B cell (primary cell): ENCODE data around the gene PPP3R1. TPM values are rescaled to one million over a fixed set of nuclear protein-coding genes. Genes with fewer than 3 reads are reported as not detected.

ENCODE experiments used
- ATAC-seq: fragments of 200-7000 bp; cut with Tn5 transposase; one replicate; pipeline ENCODE4 v1.10.0; 2021; ENCODE audit warnings: low read depth, mild to moderate bottlenecking, moderate number of reproducible peaks, moderate library complexity
- CTCF ChIA-PET: fragments of 350-600 bp; sonication (Branson Sonifier 250); formaldehyde crosslinking; loops from one replicate; lab custom pipeline; 2021; ENCODE audit warnings: antibody characterized with exemption, inconsistent platforms; lab: Charles Lee
- POLR2A ChIA-PET: fragments of 350-600 bp; sonication (Branson Sonifier 250); formaldehyde crosslinking; loops from one replicate; lab custom pipeline; 2021; ENCODE audit warnings: antibody characterized with exemption; lab: Charles Lee
- DNase-seq: peaks from one replicate; pipeline ENCODE4 v3.0.0; 2013
- H2AFZ ChIP-seq: 2 replicates; pipeline ENCODE4 v1.6.1; 2012; ENCODE audit warnings: mild to moderate bottlenecking, low read depth, low read length; ENCODE audit not compliant: insufficient read depth, poor library complexity, severe bottlenecking
- H3K27ac ChIP-seq, 2 donors: 1 replicate in 1 of 2; 2 replicates in 1 of 2; pipeline ENCODE4 v1.5.1; 2012 to 2013; ENCODE audit warnings: low read length in 2 of 2, mild to moderate bottlenecking in 2 of 2, moderate library complexity in 1 of 2
- H3K27me3 ChIP-seq, 4 experiments: fragments of 200-600 bp in 1 of 4; sonication (generic) in 1 of 4; replicated peaks in 1 of 4; 1 replicate in 2 of 4; 2 replicates in 2 of 4; pipeline versions ENCODE4 v1.6.1 to v1.7.0; 2013 to 2016; ENCODE audit warnings: low read length in 3 of 4, mild to moderate bottlenecking in 2 of 4, mixed read lengths in 1 of 4, moderate library complexity in 1 of 4; ENCODE audit not compliant: insufficient read depth in 4 of 4, control insufficient read depth in 3 of 4; ENCODE audit errors: control extremely low read depth in 1 of 4
- H3K36me3 ChIP-seq, 2 experiments: replicated peaks in 1 of 2; 1 replicate in 1 of 2; 2 replicates in 1 of 2; pipeline versions ENCODE4 v1.6.1 to v1.7.1; 2013; ENCODE audit warnings: low read length in 1 of 2; ENCODE audit not compliant: insufficient read depth in 2 of 2, control insufficient read depth in 1 of 2; ENCODE audit errors: control extremely low read depth in 1 of 2, extremely low read depth in 1 of 2
- H3K4me1 ChIP-seq, 2 donors: fragments of 200-600 bp in 1 of 2; sonication (generic) in 1 of 2; 1 replicate in 1 of 2; 2 replicates in 1 of 2; pipeline versions ENCODE4 v1.5.1 to v1.6.1; 2013 to 2017; ENCODE audit warnings: low read length in 2 of 2; ENCODE audit not compliant: control insufficient read depth in 2 of 2, insufficient read depth in 2 of 2
- H3K4me2 ChIP-seq: replicated peaks from 2 replicates; pipeline ENCODE3; 2012; ENCODE audit warnings: mild to moderate bottlenecking, low read depth, low read length; ENCODE audit not compliant: poor library complexity, severe bottlenecking
- H3K4me3 ChIP-seq, 5 experiments: fragments of 200-600 bp in 1 of 5; sonication (generic) in 1 of 5; 1 replicate in 3 of 5; 2 replicates in 2 of 5; pipeline versions ENCODE4 v1.5.1 to v1.7.0; 2011 to 2016; ENCODE audit warnings: low read length in 4 of 5, mild to moderate bottlenecking in 4 of 5, low read depth in 2 of 5, control low read depth in 1 of 5, moderate library complexity in 1 of 5; ENCODE audit not compliant: insufficient read depth in 1 of 5; ENCODE audit errors: control extremely low read depth in 1 of 5, extremely low read depth in 1 of 5
- H3K79me2 ChIP-seq: fragments of 200-600 bp; sonication (generic); one replicate; pipeline ENCODE4 v1.6.0; 2016; ENCODE audit warnings: low read length; ENCODE audit not compliant: control insufficient read depth, insufficient read depth
- H3K9ac ChIP-seq: fragments of 200-600 bp; sonication (generic); 2 replicates; pipeline ENCODE4 v1.6.1; 2017; ENCODE audit warnings: mild to moderate bottlenecking, low read length, moderate library complexity
- H3K9me3 ChIP-seq, 3 donors: one replicate each; pipeline versions ENCODE4 v1.6.1 to v1.7.1; 2013; ENCODE audit warnings: low read length in 2 of 3; ENCODE audit not compliant: control insufficient read depth in 2 of 3, insufficient read depth in 1 of 3; ENCODE audit errors: control extremely low read depth in 1 of 3
- H4K20me1 ChIP-seq: 2 replicates; pipeline ENCODE4 v1.6.0; 2012; ENCODE audit warnings: mild to moderate bottlenecking, low read length; ENCODE audit not compliant: insufficient read depth, control insufficient read depth, poor library complexity, severe bottlenecking
- H3K27ac Mint-ChIP-seq: one replicate; pipeline ENCODE4 v1.8.0; 2021; ENCODE audit warnings: mixed read lengths
- H3K27me3 Mint-ChIP-seq: one replicate; pipeline ENCODE4 v1.8.0; 2021; ENCODE audit warnings: mixed read lengths
- H3K4me1 Mint-ChIP-seq: one replicate; pipeline ENCODE4 v1.8.0; 2021; ENCODE audit warnings: mixed read lengths
- H3K4me3 Mint-ChIP-seq: one replicate; pipeline ENCODE4 v1.8.0; 2021; ENCODE audit warnings: mixed read lengths
- H3K9me3 Mint-ChIP-seq: one replicate; pipeline ENCODE4 v1.8.0; 2022; ENCODE audit warnings: mixed read lengths; ENCODE audit not compliant: insufficient read depth
- CTCF ChIP-seq: fragments of 200-600 bp; IDR thresholded peaks from one replicate; pipeline ENCODE4 v1.8.0; 2022; ENCODE audit warnings: antibody characterized with exemption, mild to moderate bottlenecking
- EZH2 ChIP-seq: IDR thresholded peaks from 2 replicates; pipeline ENCODE4 v1.6.1; 2012; ENCODE audit warnings: borderline replicate concordance, low read depth, mild to moderate bottlenecking, moderate library complexity, low read length; ENCODE audit not compliant: insufficient read depth, poor library complexity, severe bottlenecking
- WGBS: methylation state at CpG from one replicate; pipeline ENCODE4 v1.1.5; 2013; ENCODE audit warnings: missing lambda C conversion rate; ENCODE audit not compliant: insufficient coverage; 5-methylcytosine and 5-hydroxymethylcytosine counted together
- intact Hi-C: fragments of 100-400 bp; cut with micrococcal nuclease; formaldehyde crosslinking; loops from one replicate; pipeline ENCODE4 v1.10.0; 2022
- polyA plus RNA-seq: library from polyadenylated mRNA; depleted of rRNA; stranded (reverse); fragments of >200 nt; gene quantifications from 2 replicates; pipeline ENCODE4 v1.2.3, GENCODE V29; 2012
- total RNA-seq, 2 donors: library from RNA; stranded (reverse); fragments of 120-200 nt in 1 of 2; gene quantifications; 1 replicate in 1 of 2; 2 replicates in 1 of 2; pipeline versions ENCODE4 v1.2.3 to v1.2.4, GENCODE V29; 2013 to 2022

The PPP3R1 gene
- total and polyA plus RNA-seq, 2 donors (not counting 1 experiment from before 2014, with no cell fraction given), result 17.9 to 55.6 TPM

- Mint-ChIP-seq H3K4me3 (no peak overlapping the region), H3K27me3 (no peaks in the 10 kb centered on the region), H3K9me3 (no peaks in the 10 kb centered on the region), H3K4me1 (peaks cover 25% of the 10 kb centered on the region), H3K27ac (no peak overlapping the region)
- H3K9ac ChIP-seq, result no peak overlapping the region
- H3K27me3 ChIP-seq, result no peaks in the 10 kb centered on the region
- ATAC-seq, result no peak
- H3K79me2 ChIP-seq, result peaks cover 94% of the 10 kb centered on the region
- POLR2A ChIA-PET, result no interaction called here
- H4K20me1 ChIP-seq, result peaks cover 78% of the 10 kb centered on the region
- CTCF ChIA-PET, result interaction anchor here (1.5 to 3.4 kb wide), 2 partner anchors 36 to 50 kb away, joined by 4 to 12 read pairs; no protein-coding TSS in a partner anchor
- intact Hi-C loops, result no loop called here
- TF ChIP-seq CTCF, result no peak
- TF ChIP-seq EZH2, result no peak
- 92% methylated on average over 1 of the region's 1 CpG for WGBS
- no peak overlapping the region for H3K27ac ChIP-seq
- H3K4me3 ChIP-seq, result no peak overlapping the region
- H3K4me1 ChIP-seq, result peaks cover 57 to 78% of the 10 kb centered on the region in 2 donors
- no peak overlapping the region for H2AFZ ChIP-seq
- no peak for DNase-seq
- no peaks in the 10 kb centered on the region for H3K9me3 ChIP-seq
- peak overlapping the region; percentile 15 for H3K4me2 ChIP-seq
- H3K36me3 ChIP-seq, result peaks cover 0 to 2% of the 10 kb centered on the region in 2 experiments
Measured at GRCh38 chr2:68246396-68246795, 5.9 kb downstream of the PPP3R1 start.

- no peak for TF ChIP-seq EZH2
- TF ChIP-seq CTCF, result no peak
- POLR2A ChIA-PET, result no interaction called here
- Histone ChIP-seq H3K36me3 (peaks cover 0 to 4% of the 10 kb centered on the region in 2 experiments), H3K4me2 (peak overlapping the region; percentile 15), H3K9me3 (no peaks in the 10 kb centered on the region), H3K4me3 (no peak overlapping the region), H3K4me1 (peaks cover 63 to 80% of the 10 kb centered on the region in 2 donors), H3K27ac (peak overlapping the region in 1 of 2 donors; percentile 53), H4K20me1 (peaks cover 85% of the 10 kb centered on the region), H3K9ac (no peak overlapping the region), H2AFZ (no peak overlapping the region), H3K79me2 (peaks cover 100% of the 10 kb centered on the region), H3K27me3 (no peaks in the 10 kb centered on the region)
- DNase-seq, result no peak
- Mint-ChIP-seq H3K27ac (no peak overlapping the region), H3K4me3 (no peak overlapping the region), H3K27me3 (no peaks in the 10 kb centered on the region), H3K9me3 (no peaks in the 10 kb centered on the region), H3K4me1 (peaks cover 27% of the 10 kb centered on the region)
- intact Hi-C loops, result no loop called here
- no peak for ATAC-seq
- CTCF ChIA-PET, result interaction anchor here (0.6 to 3.4 kb wide), 4 partner anchors 37 to 216 kb away, joined by 4 to 12 read pairs (median 5); no protein-coding TSS in a partner anchor
Measured at GRCh38 chr2:68245672-68246071, 6.7 kb downstream of the PPP3R1 start.
